Vagina (tissue), 2 donors: ENCODE measurements around the gene PPDPF.

Experiments used
- CTCF ChIP-seq, 3 experiments: fragments of 450-650 bp in 2 of 3; fragments of 200-600 bp in 1 of 3; sonication (generic) in 1 of 3; IDR thresholded peaks; one replicate each; pipeline ENCODE4 v1.5.1; 2017 to 2019; ENCODE audit warnings: antibody characterized with exemption in 3 of 3, mild to moderate bottlenecking in 2 of 3, moderate library complexity in 2 of 3
- POLR2AphosphoS5 ChIP-seq, 2 donors: sonication (generic); formaldehyde crosslinking; IDR thresholded peaks; one replicate each; pipeline ENCODE4 v1.9.0; 2017; ENCODE audit warnings: antibody characterized with exemption in 2 of 2, mild to moderate bottlenecking in 2 of 2, low read depth in 1 of 2; ENCODE audit not compliant: insufficient read depth in 1 of 2

- TF ChIP-seq CTCF (IDR thresholded peaks at IDR 0.05) (no peak), POLR2AphosphoS5 (IDR thresholded peaks at IDR 0.05; ENCODE audit: insufficient read depth in 1 of 2, low read depth in 1 of 2) (no peak)
Measured at GRCh38 chr20:63567136-63567385, 46.5 kb downstream of the PPDPF start.
